HG03159 (cell line): Measurements from ENCODE around the gene ANXA6.
A peak's percentile ranks its signal among the peaks of the same experiment; 100 is the strongest.

Experiments used
- ATAC-seq: cut with Tn5 transposase; IDR thresholded peaks from one replicate; pipeline ENCODE4 v1.9.1; 2021; ENCODE audit warnings: mild to moderate bottlenecking, moderate library complexity; ENCODE audit not compliant: unreplicated experiment

Gene ANXA6

GRCh38 chr5:151154931-151155774 is 2.4 kb downstream of the ANXA6 start:
- ATAC-seq = peak; percentile 20

GRCh38 chr5:151153766-151154272 is 3.8 kb downstream of the ANXA6 start:
- ATAC-seq = no peak

GRCh38 chr5:151153300-151153699 is 4.3 kb downstream of the ANXA6 start:
- no peak for ATAC-seq

- ATAC-seq = peak; percentile 35
Measured at GRCh38 chr5:151151793-151152192, 5.8 kb downstream of the ANXA6 start.

GRCh38 chr5:151151263-151151660 is 6.3 kb downstream of the ANXA6 start:
- ATAC-seq = no peak

- peak; percentile 70 for ATAC-seq
Measured at GRCh38 chr5:151150471-151151262, 6.9 kb downstream of the ANXA6 start.

GRCh38 chr5:151148583-151148982 is 9.0 kb downstream of the ANXA6 start:
- ATAC-seq = no peak

GRCh38 chr5:151147033-151147432 is 10.5 kb downstream of the ANXA6 start:
- ATAC-seq = no peak

- ATAC-seq = no peak
Measured at GRCh38 chr5:151146061-151146460, 11.5 kb downstream of the ANXA6 start.

GRCh38 chr5:151144922-151145321 is 12.7 kb downstream of the ANXA6 start:
- ATAC-seq = no peak

GRCh38 chr5:151144275-151144674 is 13.3 kb downstream of the ANXA6 start:
- no peak for ATAC-seq

GRCh38 chr5:151143645-151144044 is 13.9 kb downstream of the ANXA6 start:
- no peak for ATAC-seq

GRCh38 chr5:151142933-151143332 is 14.6 kb downstream of the ANXA6 start:
- no peak for ATAC-seq

- peak; percentile 89 for ATAC-seq
Measured at GRCh38 chr5:151141535-151141934, 16.0 kb downstream of the ANXA6 start.

- no peak for ATAC-seq
Measured at GRCh38 chr5:151140686-151141459, 16.7 kb downstream of the ANXA6 start.

- no peak for ATAC-seq
Measured at GRCh38 chr5:151139646-151140045, 17.9 kb downstream of the ANXA6 start.

- ATAC-seq = no peak
Measured at GRCh38 chr5:151139015-151139414, 18.6 kb downstream of the ANXA6 start.

- ATAC-seq = no peak
Measured at GRCh38 chr5:151138114-151138513, 19.5 kb downstream of the ANXA6 start.

GRCh38 chr5:151137067-151137825 is 20.3 kb downstream of the ANXA6 start:
- no peak for ATAC-seq

GRCh38 chr5:151134228-151134627 is 23.4 kb downstream of the ANXA6 start:
- no peak for ATAC-seq
